ENCODE measurements around the gene ZNF219.

- TF ChIP-seq CTCF (conservative IDR thresholded peaks at IDR 0.05 in 1 of 2, IDR thresholded peaks at IDR 0.05 in 1 of 2; ENCODE audit: extremely low read depth in 1 of 2, insufficient read depth in 1 of 2, low read depth in 1 of 2, low read length in 2 of 2) (no peak), EZH2 (IDR thresholded peaks at IDR 0.05; ENCODE audit: borderline replicate concordance, low read length) (no peak)
These were observed 44.2 kb downstream of the ZNF219 start for GRCh38 chr14:21054123-21054767.
